Smooth muscle cell (in vitro differentiated cells): ENCODE results near the gene TM4SF20. TPM values are rescaled to one million over a fixed set of nuclear protein-coding genes. Genes with fewer than 3 reads are reported as not detected.

Experiments
- DNase-seq: peaks from one replicate; lab custom pipeline; 2025; ENCODE audit not compliant: unreplicated experiment; lab: John Stamatoyannopoulos, UW
- H2AFZ ChIP-seq: fragments of 200-600 bp; sonication (generic); 2 replicates; pipeline ENCODE4 v1.6.0; 2016; ENCODE audit warnings: antibody characterized with exemption, low read depth, mild to moderate bottlenecking
- H3F3A ChIP-seq: fragments of 200-600 bp; sonication (generic); 2 replicates; pipeline ENCODE4 v1.6.0; 2017; ENCODE audit warnings: antibody characterized with exemption, low read depth
- H3K27ac ChIP-seq: fragments of 200-600 bp; sonication (generic); 2 replicates; pipeline ENCODE4 v1.5.1; 2016; ENCODE audit warnings: low read depth, mild to moderate bottlenecking
- H3K27me3 ChIP-seq: fragments of 200-600 bp; sonication (generic); 2 replicates; pipeline ENCODE4 v1.6.1; 2016; ENCODE audit warnings: low read depth, mild to moderate bottlenecking
- H3K36me3 ChIP-seq: fragments of 200-600 bp; sonication (generic); 2 replicates; pipeline ENCODE4 v1.5.1; 2016; ENCODE audit warnings: low read depth
- H3K4me1 ChIP-seq: fragments of 200-600 bp; sonication (generic); 2 replicates; pipeline ENCODE4 v1.5.1; 2016; ENCODE audit warnings: low read depth
- H3K4me2 ChIP-seq: fragments of 200-600 bp; sonication (generic); 2 replicates; pipeline ENCODE4 v1.6.0; 2016; ENCODE audit warnings: mild to moderate bottlenecking
- H3K4me3 ChIP-seq: fragments of 200-600 bp; sonication (generic); 2 replicates; pipeline ENCODE4 v1.5.1; 2016; ENCODE audit warnings: mild to moderate bottlenecking
- H3K79me2 ChIP-seq: fragments of 200-600 bp; sonication (generic); 2 replicates; pipeline ENCODE4 v1.6.0; 2016; ENCODE audit warnings: low read depth, mild to moderate bottlenecking
- H3K9ac ChIP-seq: fragments of 200-600 bp; sonication (generic); 2 replicates; pipeline ENCODE4 v1.6.0; 2016; ENCODE audit warnings: low read depth
- H3K9me3 ChIP-seq: fragments of 200-600 bp; sonication (generic); replicated peaks from 2 replicates; pipeline ENCODE4 v1.5.1; 2016; ENCODE audit warnings: low read depth
- H4K20me1 ChIP-seq: fragments of 200-600 bp; sonication (generic); 2 replicates; pipeline ENCODE4 v1.6.0; 2016; ENCODE audit warnings: low read depth
- WGBS: methylation state at CpG from one replicate; pipeline ENCODE4 v1.1.7; 2016; ENCODE audit warnings: low lambda C conversion rate; 5-methylcytosine and 5-hydroxymethylcytosine counted together
- polyA plus RNA-seq: library from polyadenylated mRNA; unstranded; fragments of >200 nt; fragmentation: Nextera tagmentation; extraction: Ambion mirVana; gene quantifications from 2 replicates; pipeline ENCODE4 v1.2.1, GENCODE V29; 2016
- total RNA-seq: library from RNA; depleted of rRNA; stranded (reverse); fragments of >200 nt; gene quantifications from 2 replicates; pipeline ENCODE4 v1.2.3, GENCODE V29; 2014
- TF ChIP-seq, protein P1 (sequence below): fragments of 200-600 bp; sonication (generic); IDR thresholded peaks from 2 replicates; pipeline ENCODE4 v1.5.1; 2017; ENCODE audit warnings: borderline replicate concordance, mild to moderate bottlenecking, antibody characterized with exemption; ENCODE audit not compliant: insufficient read depth, poor library complexity, severe bottlenecking

Gene TM4SF20
- total and polyA plus RNA-seq, 2 experiments from 2014 or later: not detected

DNA sequence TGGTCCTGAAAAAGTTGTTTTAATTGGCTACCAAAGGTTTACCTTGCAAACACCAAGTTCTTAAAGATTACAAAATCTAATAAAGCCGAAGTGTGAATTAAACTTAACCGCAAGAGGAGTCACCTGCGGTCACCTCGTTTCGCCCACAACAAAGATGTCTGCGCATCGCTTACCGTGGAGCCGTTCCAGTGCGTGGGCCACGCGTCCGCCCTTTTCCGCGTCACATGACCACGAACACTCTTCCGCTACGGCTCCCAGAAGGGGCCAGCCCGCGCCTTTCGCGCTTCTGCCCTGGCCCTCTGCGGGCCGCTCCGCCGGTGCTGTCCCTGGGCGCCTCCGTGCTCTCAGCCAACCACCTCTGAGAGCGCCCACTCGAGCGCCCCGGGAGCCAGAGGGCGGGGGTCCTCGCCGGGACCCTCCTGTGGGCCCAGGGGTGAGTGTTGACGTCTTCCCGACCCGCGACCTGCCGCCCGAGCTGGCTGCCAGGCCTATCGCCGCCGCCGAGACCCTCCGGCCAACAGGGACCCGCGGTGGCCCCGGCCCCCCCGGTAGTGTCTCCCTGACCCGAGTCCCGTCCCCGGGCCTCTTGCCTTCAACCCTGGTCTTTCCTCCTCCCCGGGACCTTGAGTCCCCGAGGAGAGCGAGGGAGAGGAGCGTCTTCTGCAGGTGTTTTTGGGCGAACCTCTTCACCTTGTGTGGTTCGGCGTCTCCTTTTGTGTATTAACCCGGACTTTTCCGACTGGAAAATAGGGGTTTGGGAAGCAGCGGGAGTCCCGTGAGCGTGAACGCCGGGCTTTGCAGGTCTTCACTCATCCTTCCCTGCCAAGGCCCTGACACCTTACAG lies 53.9 kb downstream of the TM4SF20 start, which contains the start of gene MFF:
TSS of gene MFF (plus strand) at position 257 of the 844 bp plus-strand sequence. CDS start 5,415 bp downstream, outside the sequence.
- peaks cover 7% of the 10 kb centered on the region for H3K4me1 ChIP-seq
- H3F3A ChIP-seq: no peaks in the 10 kb centered on the region
- peak within 1 kb of the TSS; percentile 69 for H3K27ac ChIP-seq
- H3K27me3 ChIP-seq: no peaks in the 10 kb centered on the region
- peak within 1 kb of the TSS; percentile 72 for H3K4me3 ChIP-seq
- H3K36me3 ChIP-seq: peaks cover 3% of the 10 kb centered on the region
- H2AFZ ChIP-seq: peak within 1 kb of the TSS; percentile 96
- 1% methylated on average over 53 of the region's 67 CpGs for WGBS
- peak within 1 kb of the TSS; percentile 82 for H3K4me2 ChIP-seq
- H3K9me3 ChIP-seq: no peaks in the 10 kb centered on the region
- H4K20me1 ChIP-seq: peaks cover 12% of the 10 kb centered on the region
- TF ChIP-seq, protein P1, sequence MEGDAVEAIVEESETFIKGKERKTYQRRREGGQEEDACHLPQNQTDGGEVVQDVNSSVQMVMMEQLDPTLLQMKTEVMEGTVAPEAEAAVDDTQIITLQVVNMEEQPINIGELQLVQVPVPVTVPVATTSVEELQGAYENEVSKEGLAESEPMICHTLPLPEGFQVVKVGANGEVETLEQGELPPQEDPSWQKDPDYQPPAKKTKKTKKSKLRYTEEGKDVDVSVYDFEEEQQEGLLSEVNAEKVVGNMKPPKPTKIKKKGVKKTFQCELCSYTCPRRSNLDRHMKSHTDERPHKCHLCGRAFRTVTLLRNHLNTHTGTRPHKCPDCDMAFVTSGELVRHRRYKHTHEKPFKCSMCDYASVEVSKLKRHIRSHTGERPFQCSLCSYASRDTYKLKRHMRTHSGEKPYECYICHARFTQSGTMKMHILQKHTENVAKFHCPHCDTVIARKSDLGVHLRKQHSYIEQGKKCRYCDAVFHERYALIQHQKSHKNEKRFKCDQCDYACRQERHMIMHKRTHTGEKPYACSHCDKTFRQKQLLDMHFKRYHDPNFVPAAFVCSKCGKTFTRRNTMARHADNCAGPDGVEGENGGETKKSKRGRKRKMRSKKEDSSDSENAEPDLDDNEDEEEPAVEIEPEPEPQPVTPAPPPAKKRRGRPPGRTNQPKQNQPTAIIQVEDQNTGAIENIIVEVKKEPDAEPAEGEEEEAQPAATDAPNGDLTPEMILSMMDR: no peak
- peak within 1 kb of the TSS; percentile 85 for H3K9ac ChIP-seq
- peak; percentile 48 for DNase-seq
- H3K79me2 ChIP-seq: peaks cover 39% of the 10 kb centered on the region

DNA sequence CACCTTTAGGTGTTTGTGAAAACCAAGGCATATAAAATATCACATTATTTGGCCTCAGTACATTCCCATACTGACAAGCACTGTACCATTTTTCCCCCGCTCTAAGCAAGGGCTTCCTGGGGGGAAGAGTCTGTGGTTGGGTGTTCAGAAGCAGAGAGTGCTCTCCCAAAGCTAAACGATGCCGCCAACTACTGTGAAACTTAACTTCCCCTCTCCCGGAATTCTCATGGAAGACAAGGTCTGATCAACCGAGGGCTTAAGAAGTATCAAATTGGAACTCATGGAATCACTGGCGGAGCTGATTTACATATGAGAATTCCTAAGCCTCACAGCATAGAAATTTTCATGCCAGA lies 54.5 kb downstream of the TM4SF20 start:
- Histone ChIP-seq H3K9me3 (no peaks in the 10 kb centered on the region), H3K27ac (peak overlapping the region; percentile 39), H3K27me3 (no peaks in the 10 kb centered on the region), H3K9ac (peak overlapping the region; percentile 85), H3K4me1 (peaks cover 7% of the 10 kb centered on the region), H3K4me2 (peak overlapping the region; percentile 82), H3K79me2 (peaks cover 33% of the 10 kb centered on the region), H3K36me3 (no peaks in the 10 kb centered on the region), H3F3A (no peaks in the 10 kb centered on the region), H3K4me3 (peak overlapping the region; percentile 72), H4K20me1 (peaks cover 12% of the 10 kb centered on the region), H2AFZ (peak overlapping the region; percentile 96)
- WGBS: 25% methylated on average over 6 of the region's 6 CpGs
- no peak for DNase-seq
- TF ChIP-seq, protein P1: no peak

DNA sequence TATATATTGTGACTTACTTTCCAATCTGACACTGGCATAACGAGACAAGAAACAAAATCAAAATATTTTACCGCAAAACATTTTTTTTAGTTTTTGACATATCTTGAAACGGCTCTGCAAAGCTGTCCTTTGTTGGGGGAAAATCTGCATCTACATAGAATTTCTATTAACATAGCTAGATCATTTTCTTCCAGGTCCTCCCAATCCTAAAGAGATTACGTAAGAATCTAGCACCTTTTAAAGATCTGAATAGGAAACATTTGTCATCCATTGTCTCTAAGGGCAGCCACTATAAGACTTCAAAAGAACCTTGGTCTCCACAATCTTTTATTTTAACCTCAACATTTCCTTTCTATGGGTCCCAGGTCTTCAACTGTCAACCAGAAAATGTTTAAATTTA lies 55.3 kb downstream of the TM4SF20 start:
- H3K36me3 ChIP-seq: no peaks in the 10 kb centered on the region
- WGBS: 95% methylated on average over 4 of the region's 4 CpGs
- no peak overlapping the region for H2AFZ ChIP-seq

More for the DNA sequence above, 55.3 kb downstream of the TM4SF20 start:
- TF ChIP-seq, protein P1: no peak
- no peak overlapping the region for H3K9ac ChIP-seq
- H3F3A ChIP-seq: no peaks in the 10 kb centered on the region
- H3K27ac ChIP-seq: no peak overlapping the region
- H3K4me2 ChIP-seq: peak overlapping the region; percentile 82
- peaks cover 25% of the 10 kb centered on the region for H3K79me2 ChIP-seq
- no peaks in the 10 kb centered on the region for H3K27me3 ChIP-seq
- peaks cover 7% of the 10 kb centered on the region for H3K4me1 ChIP-seq
- no peak overlapping the region for H3K4me3 ChIP-seq
- DNase-seq: no peak
- H4K20me1 ChIP-seq: peaks cover 6% of the 10 kb centered on the region
- H3K9me3 ChIP-seq: no peaks in the 10 kb centered on the region
